ENCODE measurements around the gene PNPLA3.

- TF ChIP-seq CTCF (IDR thresholded peaks at IDR 0.05) (no peak), POLR2A (IDR thresholded peaks at IDR 0.05) (no peak), POLR2AphosphoS5 (IDR thresholded peaks at IDR 0.05) (no peak)
These were observed 71.6 kb downstream of the PNPLA3 start for GRCh38 chr22:43995057-43995685.
